GM18861 (cell line): ENCODE data around the gene RGCC.

Experiments
- ATAC-seq: cut with Tn5 transposase; IDR thresholded peaks from one replicate; pipeline ENCODE4 v1.9.1; 2021; ENCODE audit not compliant: unreplicated experiment

Gene RGCC

DNA sequence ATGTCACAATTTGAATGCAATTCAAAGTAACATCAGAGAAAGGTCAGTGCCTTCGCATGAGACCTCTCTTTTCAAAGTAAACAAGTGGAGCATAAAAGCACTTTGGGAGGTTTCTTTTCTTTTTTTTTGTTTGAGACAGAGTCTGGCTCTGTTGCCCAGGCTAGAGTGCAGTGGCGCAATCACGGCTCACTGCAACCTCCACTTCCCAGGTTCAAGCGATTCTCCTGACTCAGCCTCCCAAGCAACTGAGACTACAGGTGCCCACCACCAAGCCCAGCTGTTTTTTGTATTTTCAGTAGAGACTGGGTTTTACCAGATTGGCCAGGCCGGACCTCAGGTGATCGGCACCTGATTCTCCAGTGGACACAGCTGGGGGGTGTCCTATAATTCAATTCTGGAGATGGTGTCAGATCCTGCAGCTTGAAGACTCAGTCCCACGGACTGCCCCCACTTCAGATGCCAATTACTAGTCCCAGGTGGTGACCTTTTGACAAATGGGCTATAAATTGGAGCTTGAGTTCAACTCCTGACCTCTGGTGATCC is 57.6 kb downstream of the RGCC start:
- no peak for ATAC-seq

DNA sequence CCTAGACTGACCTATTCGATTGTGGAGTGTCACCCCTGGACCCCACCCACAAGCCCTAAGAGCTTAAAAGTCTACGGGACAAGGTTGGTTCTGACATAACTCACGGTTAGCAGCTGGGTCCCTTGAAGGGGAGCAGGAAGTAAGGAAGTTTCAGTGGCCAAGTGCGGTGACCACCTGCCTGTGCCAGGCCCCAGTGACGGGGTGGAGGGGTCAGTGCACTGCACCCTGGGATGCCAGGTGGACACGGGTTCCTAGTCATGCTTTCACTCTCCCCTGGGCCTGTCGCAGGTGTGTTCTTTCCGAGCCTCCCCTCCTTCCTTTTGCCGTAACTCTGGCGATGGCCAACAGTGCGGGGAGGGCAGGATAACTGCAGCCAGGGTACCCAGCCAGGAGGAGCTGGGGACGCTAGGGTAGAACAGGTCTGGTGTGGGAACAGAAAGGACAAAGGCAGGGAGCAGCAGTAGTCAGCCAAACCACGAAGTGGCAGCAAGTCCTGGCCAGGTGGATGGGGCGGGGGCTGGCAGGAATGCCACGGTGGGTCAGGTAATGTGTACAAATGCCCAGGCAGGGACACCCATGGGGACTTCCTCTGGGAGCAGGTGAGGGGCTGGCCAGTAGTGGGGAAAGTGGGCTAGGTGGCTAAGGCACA is 58.3 kb downstream of the RGCC start:
- ATAC-seq, result no peak

- no peak for ATAC-seq
Observed at GRCh38 chr13:41516166-41516565, 58.8 kb downstream of the RGCC start.

GRCh38 chr13:41516760-41517159 is 59.4 kb downstream of the RGCC start:
- no peak for ATAC-seq

GRCh38 chr13:41520016-41520659 is 62.8 kb downstream of the RGCC start:
- ATAC-seq, result no peak
